ENCODE data around the gene ICA1L. TPM values are rescaled to one million over a fixed set of nuclear protein-coding genes. Genes with fewer than 3 reads are reported as not detected.

The ICA1L gene
- polyA plus RNA-seq, 6 donors from 2014 or later = 0.89 to 4.8 (median 3.6) TPM

DNA sequence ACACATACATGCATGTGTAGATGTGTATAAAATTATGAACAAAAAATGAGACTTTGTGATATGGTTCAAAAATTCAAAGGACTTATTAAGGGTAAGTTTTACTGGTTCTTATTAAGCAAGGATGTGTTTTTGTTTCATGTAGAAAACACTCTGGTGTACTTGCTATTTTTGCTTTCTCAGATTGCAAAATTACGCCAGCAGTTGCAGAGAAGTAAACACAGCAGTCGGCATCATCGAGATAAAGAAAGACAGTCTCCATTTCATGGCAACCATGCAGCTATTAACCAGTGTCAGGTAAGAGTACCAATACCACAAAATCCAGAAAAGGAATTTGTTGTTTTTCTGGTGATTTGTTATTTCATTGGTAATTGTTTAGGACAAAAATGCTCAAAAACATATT is 145.5 kb downstream of the ICA1L start:
- Mint-ChIP-seq H3K4me3 (no peak overlapping the region), H3K27me3 (no peaks in the 10 kb centered on the region), H3K9me3 (peaks cover 0 to 3% (median 0%) of the 10 kb centered on the region in 7 donors), H3K27ac (no peak overlapping the region), H3K4me1 (peaks cover 12 to 23% (median 21%) of the 10 kb centered on the region in 3 donors), H3K36me3 (peaks cover 10 to 19% of the 10 kb centered on the region in 2 donors)
- ATAC-seq (ENCODE audit: low read depth in 2 of 2) (no peak), DNase-seq (no peak)

DNA sequence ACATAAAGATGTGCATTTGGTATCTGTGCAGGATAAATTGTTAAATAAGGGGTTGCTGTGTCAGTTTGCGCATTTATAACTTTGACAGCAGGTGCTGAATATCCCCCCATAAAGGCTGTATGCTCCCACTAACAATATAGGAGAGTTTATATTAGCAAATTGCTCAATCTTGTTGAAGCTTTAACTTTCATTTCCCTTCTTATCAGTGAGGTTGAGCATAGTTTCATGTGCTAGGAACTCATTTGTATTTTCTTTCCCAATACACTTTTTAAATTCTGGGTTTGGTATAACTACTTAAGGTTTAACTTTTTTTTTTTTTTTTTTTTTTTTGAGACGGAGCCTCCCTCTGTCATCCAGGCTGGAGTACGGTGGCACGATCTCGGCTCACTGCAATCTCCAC is 147.8 kb downstream of the ICA1L start:
- no peaks in the 10 kb centered on the region for H3K27me3 Mint-ChIP-seq
- H3K9me3 Mint-ChIP-seq = no peaks in the 10 kb centered on the region
- ATAC-seq (ENCODE audit: low read depth in 2 of 2) = no peak
- DNase-seq = no peak
- peaks cover 18 to 40% (median 35%) of the 10 kb centered on the region in 3 donors for H3K4me1 Mint-ChIP-seq
- H3K27ac Mint-ChIP-seq = peak overlapping the region in 2 of 6 donors; percentile 8 to 49
- H3K4me3 Mint-ChIP-seq = no peak overlapping the region
- H3K36me3 Mint-ChIP-seq = peaks cover 0 to 12% of the 10 kb centered on the region in 2 donors

Other genes starting within 250 kb of the ICA1L start
- 10 to 100 TPM; 17.7 to 31.3 (median 21.8) TPM for gene FAM117B, start 236.8 kb downstream of the ICA1L start, polyA plus RNA-seq (ENCODE audit: low read depth in 6 of 6)
- gene WDR12, start 39.9 kb upstream of the ICA1L start, polyA plus RNA-seq (ENCODE audit: low read depth in 6 of 6) = 10 to 100 TPM in 5 of 6 donors, 1 to 10 TPM in 1; 7.1 to 18.6 (median 12.8) TPM
- 10 to 100 TPM in 1 of 6 donors, 1 to 10 TPM in 4, under 1 TPM in 1; 0.32 to 10.9 (median 7.2) TPM for gene CARF, start 40.5 kb upstream of the ICA1L start, polyA plus RNA-seq (ENCODE audit: low read depth in 6 of 6)
- gene NBEAL1, start 143.1 kb upstream of the ICA1L start, polyA plus RNA-seq (ENCODE audit: low read depth in 6 of 6) = 1 to 10 TPM; 5.4 to 8.3 (median 7.3) TPM

Data from naive B cell (primary cell).